Measurements from ENCODE around the gene TMEM221. TPM values are rescaled to one million over a fixed set of nuclear protein-coding genes. Genes with fewer than 3 reads are reported as not detected.

The TMEM221 gene
- total and polyA plus RNA-seq, 10 of the 15 experiments (the other 5 are each of a cell fraction or from before 2014, with no cell fraction given): 0.04 to 0.24 TPM; not detected in 8

- TF ChIP-seq CEBPZ (IDR thresholded peaks at IDR 0.05; ENCODE audit: low read depth, low read length): no peak
- TF ChIP-seq ATF3 (IDR thresholded peaks at IDR 0.05; ENCODE audit: borderline replicate concordance, extremely low read depth, low read depth, low read length): no peak
- TF ChIP-seq KLF5 (IDR thresholded peaks at IDR 0.05; ENCODE audit: partially characterized antibody): peak; percentile 5
- TF ChIP-seq MAX (IDR thresholded peaks at IDR 0.05; ENCODE audit: low read depth, low read length): no peak
- TF ChIP-seq LARP7 (IDR thresholded peaks at IDR 0.05): 0 out of 2 replicates have a peak, but pooled peaks have one; percentile 75
- peak in 1 of 2 experiments; percentile 66; a peak in 1 of 4 replicates for TF ChIP-seq CEBPB (IDR thresholded peaks at IDR 0.05; ENCODE audit: borderline replicate concordance in 1 of 2, low read depth in 2 of 2, low read length in 2 of 2)
- TF ChIP-seq ATF2 (IDR thresholded peaks at IDR 0.05; ENCODE audit: low read length): no peak
- TF ChIP-seq ZNF274 (IDR thresholded peaks at IDR 0.05; ENCODE audit: insufficient read depth, insufficient read length): no peak
- TF ChIP-seq SMC3 (IDR thresholded peaks at IDR 0.05; ENCODE audit: borderline replicate concordance, low read length): no peak; the same call in 1 of the 2 replicates
- peak; percentile 32; the same call in 1 of the 2 replicates for TF ChIP-seq RFX5 (IDR thresholded peaks at IDR 0.05; ENCODE audit: low read depth, low read length)
- no peak; the same call in 1 of the 2 replicates for TF ChIP-seq ZNF207 (IDR thresholded peaks at IDR 0.05; ENCODE audit: borderline replicate concordance)
- TF ChIP-seq RAD21 (IDR thresholded peaks at IDR 0.05; ENCODE audit: insufficient read depth, low read depth, low read length): no peak
- peak; percentile 36; the same call in 1 of the 2 replicates for TF ChIP-seq YY1 (IDR thresholded peaks at IDR 0.05; ENCODE audit: low read depth, low read length)
- no peak for TF ChIP-seq MYB (IDR thresholded peaks at IDR 0.05; ENCODE audit: borderline replicate concordance, low read depth, low read length)
- no peak for TF ChIP-seq EZH2 (IDR thresholded peaks at IDR 0.05; ENCODE audit: borderline replicate concordance, control insufficient read depth, low read depth, low read length)
- peak; percentile 88 for TF ChIP-seq NFYB (IDR thresholded peaks at IDR 0.05; ENCODE audit: insufficient read depth, low read depth, low read length)
- TF ChIP-seq IRF3 (IDR thresholded peaks at IDR 0.05): no peak
- no peak for TF ChIP-seq ZBTB4 (CRISPR knock-in tag; IDR thresholded peaks at IDR 0.05)
Measured at GRCh38 chr19:17405250-17406045, 43.0 kb downstream of the TMEM221 start, which contains the start of gene BST2 (continued).
